Effector memory CD4-positive, alpha-beta T cell (primary cell): ENCODE results near the gene BBS9.

Source experiments
- DNase-seq, 3 donors: peaks; one replicate each; pipeline ENCODE4 v3.0.0-alpha.2; 2020
- H3K27ac ChIP-seq: 2 replicates; pipeline ENCODE4 v1.7.0; 2013; ENCODE audit warnings: mild to moderate bottlenecking, low read length, moderate library complexity; ENCODE audit not compliant: insufficient read depth, poor library complexity, severe bottlenecking
- H3K27me3 ChIP-seq: replicated peaks from 2 replicates; pipeline ENCODE4 v1.7.0; 2013; ENCODE audit warnings: mild to moderate bottlenecking, low read length; ENCODE audit not compliant: insufficient read depth, control insufficient read depth, poor library complexity, severe bottlenecking
- H3K36me3 ChIP-seq: 2 replicates; pipeline ENCODE4 v1.7.0; 2013; ENCODE audit warnings: mild to moderate bottlenecking, low read length, moderate library complexity; ENCODE audit not compliant: control insufficient read depth, insufficient read depth
- H3K4me1 ChIP-seq: 2 replicates; pipeline ENCODE4 v1.7.0; 2013; ENCODE audit warnings: low read length, mild to moderate bottlenecking; ENCODE audit not compliant: control insufficient read depth, insufficient read depth, poor library complexity, severe bottlenecking
- H3K4me3 ChIP-seq: 2 replicates; pipeline ENCODE4 v1.7.0; 2013; ENCODE audit warnings: low read length, low read depth, mild to moderate bottlenecking; ENCODE audit not compliant: insufficient read depth, poor library complexity, severe bottlenecking
- H3K9me3 ChIP-seq: 2 replicates; pipeline ENCODE4 v1.7.0; 2013; ENCODE audit warnings: mild to moderate bottlenecking, low read length, moderate library complexity; ENCODE audit not compliant: control insufficient read depth

Gene BBS9

DNA sequence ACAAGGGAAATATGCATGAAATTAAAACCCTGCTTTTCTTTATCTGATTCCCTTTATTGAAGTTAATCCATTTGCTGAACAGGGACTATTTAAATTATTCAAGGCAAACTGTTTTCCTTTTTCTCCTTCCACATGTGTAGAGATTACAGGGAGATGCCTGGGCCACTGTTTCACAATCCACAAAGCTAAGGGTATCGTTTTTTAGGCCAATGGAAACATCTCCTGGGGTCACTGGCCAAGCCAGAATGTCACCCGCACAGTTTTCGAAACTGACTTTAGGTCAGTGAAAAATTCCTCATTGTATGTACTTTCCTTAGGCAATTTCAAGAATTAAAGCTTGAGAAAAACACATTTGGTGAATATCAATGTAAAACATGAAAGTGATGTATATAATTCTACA, 516.8 kb downstream of the BBS9 start:
- Histone ChIP-seq H3K9me3 (no peaks in the 10 kb centered on the region), H3K36me3 (no peaks in the 10 kb centered on the region), H3K27me3 (no peaks in the 10 kb centered on the region), H3K4me1 (no peaks in the 10 kb centered on the region), H3K4me3 (no peak overlapping the region), H3K27ac (no peak overlapping the region)
- DNase-seq = no peak

DNA sequence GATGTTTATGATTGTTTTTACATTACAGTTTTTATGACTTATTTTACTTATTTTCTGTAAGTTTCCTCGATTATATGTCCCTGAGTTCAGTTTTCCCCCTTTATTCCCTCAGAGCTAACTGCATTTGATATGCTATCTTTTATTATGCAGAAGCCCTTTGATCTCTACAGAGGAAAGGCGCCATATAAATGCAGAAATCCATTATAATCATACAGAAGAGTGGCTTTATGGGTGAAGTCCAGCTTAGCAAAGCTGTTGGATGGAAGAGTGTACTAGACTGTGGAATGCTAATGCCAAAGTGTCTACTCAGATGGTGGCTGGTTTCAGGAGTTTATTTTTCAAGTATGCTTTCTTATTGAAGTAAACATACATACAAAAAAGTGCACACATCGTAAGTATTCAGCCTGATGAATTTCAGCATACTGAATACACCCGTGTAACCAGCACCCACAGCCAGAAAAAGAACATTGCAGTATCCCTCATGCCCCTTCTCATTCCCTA, 517.6 kb downstream of the BBS9 start:
- no peaks in the 10 kb centered on the region for H3K36me3 ChIP-seq
- DNase-seq = no peak
- no peaks in the 10 kb centered on the region for H3K9me3 ChIP-seq
- no peak overlapping the region for H3K27ac ChIP-seq
- H3K4me3 ChIP-seq = no peak overlapping the region
- H3K4me1 ChIP-seq = no peaks in the 10 kb centered on the region
- no peaks in the 10 kb centered on the region for H3K27me3 ChIP-seq

DNA sequence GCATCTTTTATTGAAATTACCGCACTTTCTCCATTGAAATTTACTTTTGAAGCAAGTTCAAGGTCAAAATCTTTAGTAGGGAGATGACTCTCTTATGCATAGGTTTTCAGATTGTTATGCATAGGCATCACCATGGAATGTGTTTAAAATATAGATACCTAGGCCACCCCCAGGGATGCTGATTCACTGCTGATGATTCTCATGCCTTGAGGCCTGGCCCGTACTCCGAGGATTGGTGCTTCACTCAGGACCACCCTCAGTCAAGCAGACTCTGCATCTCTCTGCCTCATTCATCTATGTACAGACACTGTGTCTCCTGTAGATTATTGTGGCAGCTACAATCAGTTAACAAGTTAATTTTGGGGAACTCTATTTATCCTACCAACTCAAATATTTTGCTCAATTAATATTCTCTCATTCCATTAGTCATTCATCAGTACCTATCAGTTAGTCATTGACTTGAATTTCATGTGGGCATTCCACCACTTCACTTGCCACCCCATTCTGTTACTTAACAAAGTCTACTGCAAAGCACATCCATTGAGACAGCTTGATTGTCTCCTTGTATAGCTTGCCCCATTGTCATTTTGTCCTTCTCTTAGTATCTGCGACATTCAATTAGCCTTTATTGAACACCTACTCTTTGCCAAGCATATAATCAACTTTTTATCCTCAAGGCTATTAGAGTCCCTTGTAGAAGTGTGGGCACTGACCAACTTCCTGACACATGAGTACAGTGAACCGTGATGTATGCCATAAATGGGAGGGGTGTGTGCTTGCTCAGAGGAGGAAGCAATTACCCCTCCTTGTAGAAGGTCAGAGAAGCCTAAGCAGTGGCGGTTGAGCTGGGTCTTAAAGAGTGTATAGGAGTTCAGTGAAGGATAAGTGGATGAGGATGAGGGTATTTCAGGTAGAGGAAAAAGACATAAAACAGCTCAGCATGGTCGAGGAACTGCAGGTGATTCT, 520.4 kb downstream of the BBS9 start:
- Histone ChIP-seq H3K9me3 (no peaks in the 10 kb centered on the region), H3K27ac (no peak overlapping the region), H3K27me3 (no peaks in the 10 kb centered on the region), H3K4me3 (no peak overlapping the region), H3K4me1 (no peaks in the 10 kb centered on the region), H3K36me3 (no peaks in the 10 kb centered on the region)
- DNase-seq = no peak

DNA sequence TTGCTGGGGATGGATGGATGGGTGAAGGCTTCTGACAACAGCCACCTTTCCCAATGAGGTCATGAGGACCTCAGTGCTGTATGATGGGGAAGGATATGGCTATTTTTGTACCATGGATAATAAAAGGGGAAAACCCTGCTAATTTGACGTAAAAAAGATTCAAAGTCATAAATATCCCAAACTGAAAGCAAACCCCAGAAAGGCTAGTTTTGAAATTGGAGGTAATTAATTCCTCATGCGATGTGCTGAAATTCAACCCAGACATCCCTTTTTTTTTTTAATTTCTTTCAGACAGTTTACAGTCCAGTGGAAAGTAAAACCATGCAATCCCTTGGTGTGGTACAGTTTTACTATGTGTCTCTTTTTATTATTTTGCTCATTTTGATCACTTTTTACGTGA, 521.5 kb downstream of the BBS9 start:
- H3K27ac ChIP-seq = no peak overlapping the region
- no peak for DNase-seq
- no peaks in the 10 kb centered on the region for H3K27me3 ChIP-seq
- H3K36me3 ChIP-seq = no peaks in the 10 kb centered on the region
- H3K9me3 ChIP-seq = no peaks in the 10 kb centered on the region
- no peaks in the 10 kb centered on the region for H3K4me1 ChIP-seq
- H3K4me3 ChIP-seq = no peak overlapping the region

DNA sequence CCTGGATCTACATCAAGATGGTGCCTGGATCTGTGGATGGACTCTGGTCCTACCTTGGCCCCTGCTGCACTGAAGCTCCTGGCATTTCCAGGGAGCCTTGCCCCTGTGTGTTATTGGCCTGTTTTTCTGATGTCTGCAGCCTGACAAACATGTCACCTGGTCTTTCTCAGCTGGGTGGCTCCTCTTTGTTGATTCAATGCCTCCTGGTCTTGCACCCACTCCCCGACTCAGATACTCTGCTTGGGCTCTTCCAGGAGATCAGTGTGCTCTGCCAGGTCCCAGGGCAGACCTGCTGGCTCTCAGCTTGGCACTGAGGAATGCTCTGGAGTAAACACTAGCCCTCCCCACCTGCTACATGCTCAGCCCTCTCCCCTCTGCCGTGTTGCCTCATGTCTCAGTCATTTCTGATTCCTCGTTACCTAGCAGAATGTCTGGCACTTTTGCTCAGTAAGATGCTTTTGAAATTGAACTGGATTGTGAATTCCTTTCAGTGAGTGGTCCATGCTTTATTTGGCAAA, 522.7 kb downstream of the BBS9 start:
- H3K36me3 ChIP-seq = no peaks in the 10 kb centered on the region
- H3K4me3 ChIP-seq = no peak overlapping the region
- no peaks in the 10 kb centered on the region for H3K4me1 ChIP-seq
- H3K27me3 ChIP-seq = no peaks in the 10 kb centered on the region
- no peak for DNase-seq
- no peaks in the 10 kb centered on the region for H3K9me3 ChIP-seq
- H3K27ac ChIP-seq = no peak overlapping the region

DNA sequence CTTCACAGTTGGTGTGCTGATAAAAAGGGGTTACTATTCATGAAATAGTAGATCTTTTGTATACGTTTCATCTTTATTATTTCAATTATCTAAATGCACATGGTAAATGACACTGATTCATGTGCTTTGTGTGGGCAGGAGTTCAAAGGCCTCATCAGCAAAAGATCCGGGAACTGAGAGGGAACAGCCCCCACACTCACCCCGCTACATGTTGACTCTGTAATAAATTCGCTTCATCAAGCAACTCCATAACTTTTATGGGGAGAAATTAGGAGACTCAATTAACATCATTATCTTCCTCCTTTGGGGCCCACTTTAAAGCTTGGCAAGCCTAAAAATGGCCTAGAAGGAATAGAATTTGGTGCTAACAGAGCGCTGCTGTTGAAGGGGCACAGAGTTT, 525.3 kb downstream of the BBS9 start:
- Histone ChIP-seq H3K4me3 (no peak overlapping the region), H3K27me3 (no peaks in the 10 kb centered on the region), H3K36me3 (no peaks in the 10 kb centered on the region), H3K27ac (no peak overlapping the region), H3K9me3 (no peaks in the 10 kb centered on the region), H3K4me1 (no peaks in the 10 kb centered on the region)
- no peak for DNase-seq
